Spleen (tissue), 11 donors: ENCODE measurements around the gene PCTP. TPM values are rescaled to one million over a fixed set of nuclear protein-coding genes. Genes with fewer than 3 reads are reported as not detected.

ENCODE experiments used
- DNase-seq: peaks from one replicate; pipeline ENCODE4 v3.0.0-alpha.2; 2020
- H3K27ac ChIP-seq, 8 donors: fragments of 200-600 bp; sonication (generic) in 7 of 8; 1 replicate in 4 of 8; 2 replicates in 4 of 8; pipeline versions ENCODE4 v1.5.0 to v1.8.0; 2016 to 2021; ENCODE audit warnings: inconsistent platforms in 4 of 8, mild to moderate bottlenecking in 4 of 8, moderate library complexity in 1 of 8
- H3K27me3 ChIP-seq, 7 donors: fragments of 200-600 bp; sonication (generic) in 6 of 7; replicated peaks in 1 of 7; 1 replicate in 4 of 7; 2 replicates in 3 of 7; pipeline versions ENCODE4 v1.5.0 to v1.8.0; 2016 to 2021; ENCODE audit warnings: inconsistent platforms in 3 of 7, mild to moderate bottlenecking in 1 of 7
- H3K36me3 ChIP-seq, 6 donors: fragments of 200-600 bp; sonication (generic) in 5 of 6; 1 replicate in 4 of 6; 2 replicates in 2 of 6; pipeline versions ENCODE4 v1.5.0 to v1.8.0; 2016 to 2021; ENCODE audit warnings: inconsistent platforms in 2 of 6
- H3K4me1 ChIP-seq, 6 donors: fragments of 200-600 bp; sonication (generic) in 5 of 6; 1 replicate in 3 of 6; 2 replicates in 3 of 6; pipeline versions ENCODE4 v1.5.0 to v1.8.0; 2016 to 2021; ENCODE audit warnings: inconsistent platforms in 3 of 6
- H3K4me3 ChIP-seq, 8 donors: fragments of 200-600 bp; sonication (generic) in 7 of 8; 1 replicate in 4 of 8; 2 replicates in 4 of 8; pipeline versions ENCODE4 v1.5.0 to v1.8.0; 2016 to 2021; ENCODE audit warnings: inconsistent platforms in 4 of 8, mild to moderate bottlenecking in 4 of 8, moderate library complexity in 2 of 8
- H3K9me3 ChIP-seq, 8 donors: fragments of 200-600 bp; sonication (generic) in 7 of 8; 1 replicate in 4 of 8; 2 replicates in 4 of 8; pipeline versions ENCODE4 v1.5.0 to v1.8.0; 2016 to 2021; ENCODE audit warnings: inconsistent platforms in 4 of 8
- CTCF ChIP-seq, 11 experiments: fragments of 200-600 bp in 7 of 11; fragments of 450-650 bp in 4 of 11; sonication (generic) in 4 of 11; IDR thresholded peaks in 8 of 11; conservative IDR thresholded peaks in 3 of 11; 1 replicate in 7 of 11; 2 replicates in 4 of 11; pipeline versions ENCODE4 v1.4.0 to v1.8.0; 2016 to 2021; ENCODE audit warnings: antibody characterized with exemption in 11 of 11, inconsistent platforms in 4 of 11, mild to moderate bottlenecking in 1 of 11
- POLR2A ChIP-seq, 3 donors: fragments of 450-650 bp; IDR thresholded peaks; one replicate each; pipeline ENCODE4 v1.5.1; 2017; ENCODE audit warnings: antibody characterized with exemption in 3 of 3, mild to moderate bottlenecking in 1 of 3
- POLR2AphosphoS5 ChIP-seq, 3 donors: sonication (generic); formaldehyde crosslinking; IDR thresholded peaks; one replicate each; pipeline ENCODE4 v1.5.1; 2017; ENCODE audit warnings: antibody characterized with exemption in 3 of 3
- WGBS, 5 donors: extraction: QIAGEN DNeasy Blood & Tissue Kit in 3 of 5; methylation state at CpG; one replicate each; pipeline versions ENCODE4 v1.1.5 to v1.1.7; 2013 to 2018; 5-methylcytosine and 5-hydroxymethylcytosine counted together
- intact Hi-C: fragments of 100-400 bp; cut with DNase I; formaldehyde crosslinking; loops from one replicate; pipeline ENCODE4 v1.15.0; 2023; ENCODE audit warnings: low total_unique reads
- polyA plus RNA-seq, 3 donors: library from polyadenylated mRNA; stranded (reverse); fragments of 200-250 nt; gene quantifications; one replicate each; pipeline ENCODE4 v1.2.1, GENCODE V29; 2013
- total RNA-seq, 7 donors: library from RNA; depleted of rRNA in 3 of 7; stranded (reverse); fragments of >200 nt in 3 of 7; fragmentation: NEBNext Ultra II Directional in 4 of 7; extraction: Animal tissue kit (Norgen Biotek cat#: 25700) in 4 of 7; gene quantifications; one replicate each; pipeline versions ENCODE4 v1.1.0 to v1.2.1, GENCODE V29; 2016 to 2021
- donor health status: healthy with polysubstance abuse.
- donor health status: DM: no; HTN: no; CAD: no; lungs with moderate emphysema.
- donor health status: DM: no; HTN: no; CAD: no.
- donor health status: Bipolar disorder and iron deficiency.
- donor health status: healthy.
- donor health status: DM: no; HTN: no; CAD: no.
- donor health status: DM: yes; HTN: yes; CAD: no.

PCTP gene
- total and polyA plus RNA-seq, 10 donors, result 9.3 to 23.5 (median 18.5) TPM

- no peak for TF ChIP-seq POLR2A (IDR thresholded peaks at IDR 0.05)
- no peak for TF ChIP-seq POLR2AphosphoS5 (IDR thresholded peaks at IDR 0.05)
- no peak for TF ChIP-seq CTCF (IDR thresholded peaks at IDR 0.05 in 8 of 11, conservative IDR thresholded peaks at IDR 0.05 in 3 of 11)
- WGBS, 5 donors, result 89 to 95% (median 91%) methylated on average over 13 of the region's 13 CpGs
- Histone ChIP-seq H3K4me1 (peaks cover 0 to 13% (median 0%) of the 10 kb centered on the region in 6 donors), H3K27me3 (no peaks in the 10 kb centered on the region), H3K4me3 (no peak overlapping the region), H3K9me3 (no peaks in the 10 kb centered on the region), H3K27ac (no peak overlapping the region), H3K36me3 (peaks cover 4 to 90% (median 48%) of the 10 kb centered on the region in 6 donors)
- no peak for DNase-seq
- intact Hi-C loops, result no loop called here
These were observed 22.8 kb downstream of the PCTP start for GRCh38 chr17:55773671-55774070.

DNA sequence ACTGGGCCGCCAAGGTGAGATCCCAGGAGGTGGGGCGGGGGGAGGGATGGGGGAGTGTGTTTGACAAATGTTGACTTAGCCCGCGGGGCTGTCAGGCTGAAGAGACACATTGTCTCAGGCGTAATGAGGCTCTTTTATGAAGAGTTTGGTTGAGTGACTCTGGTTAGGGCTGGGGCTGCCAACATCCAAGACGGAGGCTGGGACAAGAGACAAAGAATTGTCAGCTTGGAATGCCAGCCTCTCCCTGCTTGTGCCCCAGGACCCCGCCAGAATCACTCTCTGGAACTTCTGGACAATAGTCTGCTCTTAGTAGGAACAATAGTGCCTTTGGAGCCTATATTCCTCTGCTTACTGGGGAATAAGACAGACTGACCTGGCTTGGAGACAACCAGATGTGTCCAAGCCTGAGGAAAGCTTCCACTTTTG, 24.0 kb downstream of the PCTP start:
- intact Hi-C loops, result no loop called here
- TF ChIP-seq POLR2AphosphoS5 (IDR thresholded peaks at IDR 0.05) (no peak), POLR2A (IDR thresholded peaks at IDR 0.05) (no peak), CTCF (IDR thresholded peaks at IDR 0.05 in 8 of 11, conservative IDR thresholded peaks at IDR 0.05 in 3 of 11) (no peak)
- Histone ChIP-seq H3K27ac (no peak overlapping the region), H3K9me3 (no peaks in the 10 kb centered on the region), H3K4me1 (peaks cover 0 to 6% (median 0%) of the 10 kb centered on the region in 6 donors), H3K4me3 (no peak overlapping the region), H3K36me3 (peaks cover 4 to 78% (median 46%) of the 10 kb centered on the region in 6 donors), H3K27me3 (no peaks in the 10 kb centered on the region)
- 91 to 96% (median 94%) methylated on average over 7 of the region's 7 CpGs for WGBS, 5 donors
- DNase-seq, result no peak

GRCh38 chr17:55776271-55776670, 25.4 kb downstream of the PCTP start:
- Histone ChIP-seq H3K36me3 (peaks cover 4 to 72% (median 44%) of the 10 kb centered on the region in 6 donors), H3K9me3 (no peaks in the 10 kb centered on the region), H3K27ac (no peak overlapping the region), H3K4me1 (no peaks in the 10 kb centered on the region), H3K27me3 (no peaks in the 10 kb centered on the region), H3K4me3 (no peak overlapping the region)
- intact Hi-C loops, result no loop called here
- no peak for DNase-seq
- TF ChIP-seq POLR2AphosphoS5 (IDR thresholded peaks at IDR 0.05) (no peak), POLR2A (IDR thresholded peaks at IDR 0.05) (no peak), CTCF (IDR thresholded peaks at IDR 0.05 in 8 of 11, conservative IDR thresholded peaks at IDR 0.05 in 3 of 11) (no peak)
- WGBS, 5 donors, result 80 to 93% (median 87%) methylated on average over 8 of the region's 8 CpGs

DNA sequence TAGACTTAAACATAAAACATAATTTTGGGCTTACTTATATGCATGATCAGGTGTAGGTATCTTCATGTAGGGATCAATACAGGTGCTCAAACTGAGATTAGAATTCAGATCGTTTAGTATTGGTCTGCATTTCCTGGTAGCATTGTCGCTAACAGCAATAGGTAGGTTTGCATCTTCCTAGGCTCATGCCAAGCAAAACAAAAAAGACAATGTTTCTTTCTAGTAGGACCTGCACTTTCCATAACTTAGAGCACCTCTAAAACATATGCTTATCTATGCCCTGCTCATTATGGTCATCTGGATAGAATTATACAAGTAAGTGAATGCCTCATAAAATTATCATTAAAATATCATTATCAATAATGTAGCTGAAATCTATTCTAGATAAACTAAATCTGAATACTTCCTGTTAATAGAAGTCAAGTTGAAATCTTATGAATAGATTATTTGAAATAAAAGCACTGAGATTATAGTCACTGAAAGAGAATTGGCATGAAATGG, 26.7 kb downstream of the PCTP start:
- TF ChIP-seq POLR2A (IDR thresholded peaks at IDR 0.05), result no peak
- no peak for TF ChIP-seq CTCF (IDR thresholded peaks at IDR 0.05 in 8 of 11, conservative IDR thresholded peaks at IDR 0.05 in 3 of 11)
- H3K4me1 ChIP-seq, result no peaks in the 10 kb centered on the region
- no peaks in the 10 kb centered on the region for H3K27me3 ChIP-seq
- H3K4me3 ChIP-seq, result no peak overlapping the region
- WGBS, 5 donors, result 59 to 87% (median 84%) methylated on average over 2 of the region's 2 CpGs
- no peak overlapping the region for H3K27ac ChIP-seq
- H3K36me3 ChIP-seq, result peaks cover 0 to 59% (median 35%) of the 10 kb centered on the region in 6 donors
- H3K9me3 ChIP-seq, result no peaks in the 10 kb centered on the region
- DNase-seq, result no peak
- intact Hi-C loops, result no loop called here
